ENCODE results near the gene ITGB7. TPM values are rescaled to one million over a fixed set of nuclear protein-coding genes. Genes with fewer than 3 reads are reported as not detected.
A peak's percentile ranks its signal among the peaks of the same experiment; 100 is the strongest.

ITGB7 gene
- total and polyA plus RNA-seq, 12 donors: 0.33 to 7.4 (median 3.7) TPM

GRCh38 chr12:53232646-53233461 lies 25.8 kb upstream of the ITGB7 start:
- peak in 1 of 6 experiments; percentile 13 for TF ChIP-seq CTCF (IDR thresholded peaks at IDR 0.05)
- no peak for TF ChIP-seq POLR2A (IDR thresholded peaks at IDR 0.05)
- H3K4me1 ChIP-seq (replicated peaks in 1 of 2): peaks cover 14 to 20% of the 10 kb centered on the region in 2 donors
- peak in 6 of 7 donors; percentile 61 to 79 (median 66) for DNase-seq
- H3K36me3 ChIP-seq (replicated peaks in 1 of 2): no peaks in the 10 kb centered on the region
- H3K27me3 ChIP-seq: no peaks in the 10 kb centered on the region
- H3K9me3 ChIP-seq (replicated peaks in 1 of 3): no peaks in the 10 kb centered on the region
- H3K27ac ChIP-seq: peak overlapping the region in 4 of 5 donors; percentile 2 to 82 (median 78)
- intact Hi-C loops (cut with DNase I): no loop called here
- H3K4me3 ChIP-seq: peak overlapping the region in 2 of 4 donors; percentile 62 to 77
- 20 to 28% (median 26%) methylated on average over 10 to 11 of the region's 11 CpGs for WGBS, 4 donors

- H3K36me3 ChIP-seq (replicated peaks in 1 of 2): no peaks in the 10 kb centered on the region
- H3K27me3 ChIP-seq: no peaks in the 10 kb centered on the region
- H3K9me3 ChIP-seq (replicated peaks in 1 of 3): no peaks in the 10 kb centered on the region
- peak; percentile 70 to 86 (median 82) for DNase-seq
- intact Hi-C loops (cut with DNase I): no loop called here
- peak within 1 kb of the TSS in 3 of 4 donors; percentile 20 to 77 (median 62) for H3K4me3 ChIP-seq
- peak within 1 kb of the TSS in 4 of 5 donors; percentile 49 to 82 (median 78) for H3K27ac ChIP-seq
- H3K4me1 ChIP-seq (replicated peaks in 1 of 2): peaks cover 14 to 20% of the 10 kb centered on the region in 2 donors
- peak in 1 of 2 donors; percentile 49 for TF ChIP-seq POLR2A (IDR thresholded peaks at IDR 0.05)
- no peak for TF ChIP-seq CTCF (IDR thresholded peaks at IDR 0.05)
- WGBS, 4 donors: 1 to 5% (median 2%) methylated on average over 11 to 44 of the region's 44 CpGs
Measured at GRCh38 chr12:53231921-53232645, 25.0 kb upstream of the ITGB7 start, which contains the start of gene RARG. Gene RARG, minus strand, starts transcription at chr12:53232209. Its CDS starts 4,664 bp downstream, at chr12:53227545.

GRCh38 chr12:53231671-53231920 lies 24.5 kb upstream of the ITGB7 start:
- Histone ChIP-seq H3K27ac (peak overlapping the region in 4 of 5 donors; percentile 49 to 82 (median 78)), H3K27me3 (no peaks in the 10 kb centered on the region), H3K9me3 (replicated peaks in 1 of 3) (no peaks in the 10 kb centered on the region), H3K4me1 (replicated peaks in 1 of 2) (peaks cover 14 to 20% of the 10 kb centered on the region in 2 donors), H3K36me3 (replicated peaks in 1 of 2) (no peaks in the 10 kb centered on the region), H3K4me3 (peak overlapping the region in 3 of 4 donors; percentile 20 to 77 (median 62))
- intact Hi-C loops (cut with DNase I): no loop called here
- 2 to 3% methylated on average over 9 of the region's 9 CpGs; no CpG with 5 or more reads in 2 of the 4 donors for WGBS, 4 donors
- no peak for DNase-seq
- TF ChIP-seq CTCF (IDR thresholded peaks at IDR 0.05): no peak
- TF ChIP-seq POLR2A (IDR thresholded peaks at IDR 0.05): no peak

- WGBS, 4 donors: 74 to 93% (median 81%) methylated on average over 7 to 10 of the region's 10 CpGs
- peaks cover 14 to 20% of the 10 kb centered on the region in 2 donors for H3K4me1 ChIP-seq (replicated peaks in 1 of 2)
- no peak for DNase-seq
- no peak overlapping the region for H3K4me3 ChIP-seq
- H3K27me3 ChIP-seq: no peaks in the 10 kb centered on the region
- TF ChIP-seq POLR2A (IDR thresholded peaks at IDR 0.05) (no peak), CTCF (IDR thresholded peaks at IDR 0.05) (no peak)
- intact Hi-C loops (cut with DNase I): no loop called here
- no peaks in the 10 kb centered on the region for H3K9me3 ChIP-seq (replicated peaks in 1 of 3)
- peak overlapping the region in 1 of 5 donors; percentile 81 for H3K27ac ChIP-seq
- H3K36me3 ChIP-seq (replicated peaks in 1 of 2): no peaks in the 10 kb centered on the region
Measured at GRCh38 chr12:53230108-53230845, 23.2 kb upstream of the ITGB7 start.

All from adrenal gland (tissue), 12 donors.